NT2/D1 (cell line): Measurements from ENCODE around the gene PHF13.

ENCODE experiments used
- YY1 ChIP-seq: IDR thresholded peaks from 2 replicates; pipeline ENCODE4 v1.6.1; 2011; ENCODE audit not compliant: insufficient read length, insufficient read depth
- ZNF274 ChIP-seq: IDR thresholded peaks from 2 replicates; pipeline ENCODE4 v1.6.1; 2011; ENCODE audit warnings: mild to moderate bottlenecking, low read depth, low read length

DNA sequence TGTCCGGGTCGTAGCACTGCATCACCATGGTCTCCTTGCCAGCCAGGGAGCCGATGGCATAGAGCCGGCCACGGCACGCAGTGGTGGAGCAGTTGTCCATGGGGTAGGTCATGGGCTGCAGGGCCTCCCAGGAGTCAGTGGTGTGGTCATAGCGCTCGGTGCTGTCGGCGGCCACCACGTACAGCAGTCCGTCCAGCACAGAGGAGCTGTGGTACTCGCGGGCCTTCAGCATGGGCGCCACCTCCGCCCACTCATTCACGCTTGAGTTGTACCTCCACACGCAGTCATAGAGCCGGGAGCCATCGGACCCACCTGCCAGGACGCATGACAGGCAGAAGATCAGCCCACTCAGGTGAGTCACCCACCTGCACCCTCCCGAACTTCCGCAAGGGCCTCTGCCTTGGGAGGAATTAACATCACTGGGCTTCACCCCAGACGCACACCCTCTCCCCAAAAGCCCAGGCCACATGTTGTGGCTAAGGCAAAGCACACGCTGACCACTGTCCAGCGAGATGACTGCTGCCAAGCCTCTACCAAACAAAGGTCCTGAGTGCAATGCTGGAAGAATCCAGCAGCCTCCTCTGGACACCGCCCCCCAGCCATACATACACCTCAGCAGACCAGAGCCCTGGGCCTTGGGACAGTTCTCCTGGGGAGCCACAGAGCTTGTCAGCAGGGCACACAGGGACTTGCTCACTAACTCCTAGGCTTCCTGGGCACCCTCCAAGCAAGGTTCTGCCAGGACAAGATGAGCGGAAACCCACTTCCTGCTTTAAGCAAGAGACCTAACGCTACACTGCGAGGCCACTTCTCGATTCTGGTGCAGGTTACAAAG lies 14.2 kb upstream of the PHF13 start:
- TF ChIP-seq ZNF274 = no peak
- TF ChIP-seq YY1 = no peak
